ENCODE data around the gene OR6N1.

DNA sequence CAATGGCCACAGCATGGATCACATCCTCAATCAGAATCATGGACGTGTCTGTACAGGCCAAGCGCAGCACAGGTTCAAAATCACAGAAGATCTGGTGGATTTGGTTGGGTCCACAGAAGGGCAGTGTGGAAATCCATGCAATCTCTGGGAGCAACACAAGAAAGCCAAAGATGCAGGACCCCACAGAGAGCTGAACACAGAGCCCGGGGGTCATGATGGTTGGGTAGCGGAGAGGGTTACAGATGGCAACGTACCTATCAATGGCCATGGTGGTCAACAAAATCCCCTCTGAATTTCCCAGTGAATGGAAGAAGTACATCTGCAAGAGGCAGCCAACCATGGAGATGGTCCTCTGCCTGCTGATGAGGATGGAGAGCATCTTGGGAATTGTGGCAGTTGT, 47.6 kb downstream of the OR6N1 start:
- TF ChIP-seq, protein P1, sequence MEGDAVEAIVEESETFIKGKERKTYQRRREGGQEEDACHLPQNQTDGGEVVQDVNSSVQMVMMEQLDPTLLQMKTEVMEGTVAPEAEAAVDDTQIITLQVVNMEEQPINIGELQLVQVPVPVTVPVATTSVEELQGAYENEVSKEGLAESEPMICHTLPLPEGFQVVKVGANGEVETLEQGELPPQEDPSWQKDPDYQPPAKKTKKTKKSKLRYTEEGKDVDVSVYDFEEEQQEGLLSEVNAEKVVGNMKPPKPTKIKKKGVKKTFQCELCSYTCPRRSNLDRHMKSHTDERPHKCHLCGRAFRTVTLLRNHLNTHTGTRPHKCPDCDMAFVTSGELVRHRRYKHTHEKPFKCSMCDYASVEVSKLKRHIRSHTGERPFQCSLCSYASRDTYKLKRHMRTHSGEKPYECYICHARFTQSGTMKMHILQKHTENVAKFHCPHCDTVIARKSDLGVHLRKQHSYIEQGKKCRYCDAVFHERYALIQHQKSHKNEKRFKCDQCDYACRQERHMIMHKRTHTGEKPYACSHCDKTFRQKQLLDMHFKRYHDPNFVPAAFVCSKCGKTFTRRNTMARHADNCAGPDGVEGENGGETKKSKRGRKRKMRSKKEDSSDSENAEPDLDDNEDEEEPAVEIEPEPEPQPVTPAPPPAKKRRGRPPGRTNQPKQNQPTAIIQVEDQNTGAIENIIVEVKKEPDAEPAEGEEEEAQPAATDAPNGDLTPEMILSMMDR (conservative IDR thresholded peaks at IDR 0.05; ENCODE audit: low read length) = no peak
- no peak for TF ChIP-seq EZH2phosphoT487 (IDR thresholded peaks at IDR 0.05; ENCODE audit: borderline replicate concordance)

Measured in Loucy (cell line).